Keratinocyte (primary cell): ENCODE measurements around the gene SFTPA2. TPM values are rescaled to one million over a fixed set of nuclear protein-coding genes. Genes with fewer than 3 reads are reported as not detected.
"Not testable (repeated sequence)": the region's sequence is repeated elsewhere in the genome, so short reads cannot be mapped to it uniquely, and the experiment has no call there.

Experiments used
- DNase-seq: peaks from one replicate; pipeline ENCODE4 v3.0.0-alpha.2; 2011; ENCODE audit warnings: low read depth, missing footprints, low spot score
- FAIRE-seq: peaks from 2 replicates; lab custom pipeline; 2011; peaks lifted over from hg19 to GRCh38; lab: Jason Lieb, UNC
- H2AFZ ChIP-seq: 2 replicates; pipeline ENCODE4 v1.6.0; 2012; ENCODE audit warnings: low read length, control low read depth, inconsistent platforms; ENCODE audit not compliant: control insufficient read depth
- H3K27ac ChIP-seq: 2 replicates; pipeline ENCODE4 v1.5.1; 2011; ENCODE audit warnings: low read length; ENCODE audit not compliant: control insufficient read depth, insufficient read depth
- H3K27me3 ChIP-seq: 3 replicates; pipeline ENCODE4 v1.6.0; 2011; ENCODE audit warnings: low read length; ENCODE audit not compliant: control insufficient read depth, insufficient read depth; ENCODE audit errors: extremely low read depth
- H3K36me3 ChIP-seq, 2 experiments: 2 replicates in 1 of 2; 3 replicates in 1 of 2; pipeline ENCODE4 v1.5.1; 2011; ENCODE audit warnings: low read length in 2 of 2, mild to moderate bottlenecking in 1 of 2; ENCODE audit not compliant: control insufficient read depth in 2 of 2, insufficient read depth in 2 of 2; ENCODE audit errors: extremely low read depth in 1 of 2
- H3K4me1 ChIP-seq: 3 replicates; pipeline ENCODE4 v1.5.1; 2011; ENCODE audit warnings: low read length; ENCODE audit not compliant: control insufficient read depth, insufficient read depth; ENCODE audit errors: extremely low read depth
- H3K4me2 ChIP-seq: 3 replicates; pipeline ENCODE4 v1.6.0; 2011; ENCODE audit warnings: low read depth, low read length; ENCODE audit not compliant: control insufficient read depth, insufficient read depth; ENCODE audit errors: extremely low read depth
- H3K4me3 ChIP-seq, 3 experiments: fragments of 200-600 bp in 1 of 3; sonication (generic) in 1 of 3; 2 replicates in 2 of 3; 3 replicates in 1 of 3; pipeline ENCODE4 v1.5.1; 2011 to 2016; ENCODE audit warnings: low read length in 3 of 3, mild to moderate bottlenecking in 3 of 3, control low read depth in 2 of 3, inconsistent platforms in 1 of 3, low read depth in 1 of 3, mixed read lengths in 1 of 3, mixed run types in 1 of 3, moderate library complexity in 1 of 3; ENCODE audit not compliant: control insufficient read depth in 2 of 3, insufficient read depth in 2 of 3; ENCODE audit errors: extremely low read depth in 1 of 3
- H3K79me2 ChIP-seq: 2 replicates; pipeline ENCODE4 v1.6.0; 2012; ENCODE audit warnings: low read length; ENCODE audit not compliant: control insufficient read depth, insufficient read depth
- H3K9ac ChIP-seq: 3 replicates; pipeline ENCODE4 v1.6.0; 2011; ENCODE audit warnings: low read length; ENCODE audit not compliant: control insufficient read depth, insufficient read depth; ENCODE audit errors: extremely low read depth
- H3K9me1 ChIP-seq: 3 replicates; pipeline ENCODE4 v1.6.0; 2011; ENCODE audit warnings: low read length; ENCODE audit not compliant: control insufficient read depth, insufficient read depth; ENCODE audit errors: extremely low read depth
- H3K9me3 ChIP-seq: 2 replicates; pipeline ENCODE4 v1.5.1; 2012; ENCODE audit warnings: low read depth, low read length; ENCODE audit not compliant: control insufficient read depth
- H4K20me1 ChIP-seq: 3 replicates; pipeline ENCODE4 v1.6.0; 2011; ENCODE audit warnings: low read length; ENCODE audit not compliant: control insufficient read depth, insufficient read depth; ENCODE audit errors: extremely low read depth
- EZH2 ChIP-seq: IDR thresholded peaks from one replicate; pipeline ENCODE4 v1.6.1; 2012; ENCODE audit warnings: inconsistent platforms, mild to moderate bottlenecking, low read length, moderate library complexity
- dilution Hi-C: fragments of 300-500 bp; cut with MboI; formaldehyde crosslinking; loops from one replicate; pipeline ENCODE4 v1.7.0; 2020; ENCODE audit warnings: low sequenced_read_pairs; ENCODE audit not compliant: extremely low pct_ligation_motif_present
- polyA plus RNA-seq, 5 experiments: library from polyadenylated mRNA; depleted of rRNA in 3 of 5; stranded (reverse) in 3 of 5; stranded (forward) in 1 of 5; unstranded in 1 of 5; fragments of >200 nt; gene quantifications; 1 replicate in 1 of 5; 2 replicates in 3 of 5; 3 replicates in 1 of 5; pipeline versions ENCODE4 v1.2.1 to v1.2.3, GENCODE V29; 2011 to 2012; ENCODE audit warnings: missing spikeins in 2 of 5, low read depth in 1 of 5, low replicate concordance in 1 of 5
- TF ChIP-seq, protein P1 (sequence below), 3 experiments: IDR thresholded peaks in 1 of 3; conservative IDR thresholded peaks in 1 of 3; optimal IDR thresholded peaks in 1 of 3; 2 replicates in 2 of 3; 3 replicates in 1 of 3; pipeline versions ENCODE3 to v1.5.1; 2011; ENCODE audit warnings: low read length in 3 of 3, mild to moderate bottlenecking in 3 of 3, moderate library complexity in 2 of 3, control low read depth in 1 of 3, inconsistent platforms in 1 of 3; ENCODE audit not compliant: insufficient read depth in 2 of 3; ENCODE audit errors: extremely low read depth in 1 of 3

Gene SFTPA2
- polyA plus RNA-seq, 1 donor (not counting 4 experiments of a cell fraction or from before 2014, with no cell fraction given), result not detected

DNA sequence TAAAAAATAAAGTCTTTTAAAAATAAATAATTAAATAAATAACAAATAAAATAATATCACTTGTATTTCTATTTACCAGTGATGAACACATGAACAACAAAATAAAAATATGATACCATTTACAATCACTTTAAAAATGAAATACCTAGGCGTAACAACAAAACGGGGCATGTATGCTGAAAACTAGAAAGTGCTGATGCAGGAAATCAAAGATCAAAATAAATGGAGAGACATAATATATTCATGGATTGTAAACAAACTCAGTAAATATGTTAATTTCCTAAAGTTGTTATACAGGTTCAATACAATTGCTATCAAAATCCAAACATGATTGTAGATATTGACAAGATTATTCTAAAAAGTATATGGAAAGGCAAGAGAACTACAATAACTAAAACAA is 19.2 kb upstream of the SFTPA2 start:
- Histone ChIP-seq H3K9ac (no peak overlapping the region), H3K36me3 (no peaks in the 10 kb centered on the region), H3K4me3 (no peak overlapping the region), H2AFZ (no peak overlapping the region), H3K27me3 (peaks cover 1% of the 10 kb centered on the region), H3K9me3 (no peaks in the 10 kb centered on the region), H3K4me1 (no peaks in the 10 kb centered on the region), H4K20me1 (no peaks in the 10 kb centered on the region), H3K4me2 (no peak overlapping the region), H3K79me2 (no peaks in the 10 kb centered on the region), H3K9me1 (no peaks in the 10 kb centered on the region), H3K27ac (no peak overlapping the region)
- FAIRE-seq (no peak), DNase-seq (no peak)
- TF ChIP-seq, protein P1, sequence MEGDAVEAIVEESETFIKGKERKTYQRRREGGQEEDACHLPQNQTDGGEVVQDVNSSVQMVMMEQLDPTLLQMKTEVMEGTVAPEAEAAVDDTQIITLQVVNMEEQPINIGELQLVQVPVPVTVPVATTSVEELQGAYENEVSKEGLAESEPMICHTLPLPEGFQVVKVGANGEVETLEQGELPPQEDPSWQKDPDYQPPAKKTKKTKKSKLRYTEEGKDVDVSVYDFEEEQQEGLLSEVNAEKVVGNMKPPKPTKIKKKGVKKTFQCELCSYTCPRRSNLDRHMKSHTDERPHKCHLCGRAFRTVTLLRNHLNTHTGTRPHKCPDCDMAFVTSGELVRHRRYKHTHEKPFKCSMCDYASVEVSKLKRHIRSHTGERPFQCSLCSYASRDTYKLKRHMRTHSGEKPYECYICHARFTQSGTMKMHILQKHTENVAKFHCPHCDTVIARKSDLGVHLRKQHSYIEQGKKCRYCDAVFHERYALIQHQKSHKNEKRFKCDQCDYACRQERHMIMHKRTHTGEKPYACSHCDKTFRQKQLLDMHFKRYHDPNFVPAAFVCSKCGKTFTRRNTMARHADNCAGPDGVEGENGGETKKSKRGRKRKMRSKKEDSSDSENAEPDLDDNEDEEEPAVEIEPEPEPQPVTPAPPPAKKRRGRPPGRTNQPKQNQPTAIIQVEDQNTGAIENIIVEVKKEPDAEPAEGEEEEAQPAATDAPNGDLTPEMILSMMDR (optimal IDR thresholded peaks at IDR 0.05 in 1 of 3, IDR thresholded peaks at IDR 0.05 in 1 of 3, conservative IDR thresholded peaks at IDR 0.05 in 1 of 3; ENCODE audit: extremely low read depth in 1 of 3, insufficient read depth in 2 of 3, low read length in 3 of 3), result no peak
- TF ChIP-seq EZH2, result no peak
- dilution Hi-C loops, result no loop called here

DNA sequence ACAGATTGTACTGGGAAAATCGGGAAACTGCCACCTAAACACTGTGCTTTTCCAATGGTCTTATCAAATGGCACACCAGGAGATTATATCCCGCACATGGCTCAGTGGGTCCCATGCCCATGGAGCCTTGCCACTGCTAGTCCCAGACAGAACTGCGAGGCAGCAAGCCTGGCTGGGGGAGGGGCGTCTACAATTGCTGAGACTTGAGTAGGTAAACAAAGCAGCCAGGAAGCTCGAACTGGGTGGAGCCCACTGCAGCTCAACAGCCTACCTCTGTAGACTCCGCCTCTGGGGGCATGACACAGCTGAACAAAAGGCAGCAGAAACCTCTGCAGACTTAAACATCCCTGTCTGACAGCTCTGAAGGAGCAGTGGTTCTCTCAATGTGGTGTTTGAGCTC is 10.4 kb upstream of the SFTPA2 start:
- FAIRE-seq, H3K9ac ChIP-seq, H3K27me3 ChIP-seq, H3K9me3 ChIP-seq, H3K36me3 ChIP-seq, H3K79me2 ChIP-seq, DNase-seq, H3K4me3 ChIP-seq, H3K4me1 ChIP-seq, H3K4me2 ChIP-seq, H2AFZ ChIP-seq, H4K20me1 ChIP-seq, H3K9me1 ChIP-seq, H3K27ac ChIP-seq, dilution Hi-C loops: not testable (repeated sequence)

DNA sequence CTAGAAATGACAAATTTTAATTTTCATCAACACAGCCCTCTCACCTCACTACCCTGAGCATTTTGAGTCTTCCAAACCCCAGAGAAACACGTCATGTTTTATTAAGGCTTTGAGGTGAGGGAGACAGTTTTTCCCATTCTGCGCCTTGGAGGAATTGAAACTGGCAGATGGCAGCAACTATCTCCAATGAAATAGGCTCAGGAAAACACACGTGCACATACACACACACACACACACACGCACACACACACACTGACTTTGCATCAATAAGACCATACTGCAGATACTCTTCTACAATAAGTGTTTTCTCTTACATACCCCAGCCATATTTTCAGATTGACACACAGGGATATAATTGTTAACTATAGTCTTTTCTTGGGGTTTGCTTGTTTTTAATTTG is 3.2 kb upstream of the SFTPA2 start:
- Histone ChIP-seq H3K36me3 (no peaks in the 10 kb centered on the region), H3K4me3 (no peak overlapping the region), H3K27me3 (peaks cover 9% of the 10 kb centered on the region), H3K4me2 (no peak overlapping the region), H3K9ac (no peak overlapping the region), H3K79me2 (no peaks in the 10 kb centered on the region), H3K9me1 (no peaks in the 10 kb centered on the region), H4K20me1 (no peaks in the 10 kb centered on the region), H2AFZ (no peak overlapping the region), H3K27ac (no peak overlapping the region), H3K9me3 (no peaks in the 10 kb centered on the region), H3K4me1 (no peaks in the 10 kb centered on the region)
- FAIRE-seq, result no peak
- dilution Hi-C loops, result no loop called here
- no peak for DNase-seq
- no peak for TF ChIP-seq EZH2
- TF ChIP-seq, protein P1 (optimal IDR thresholded peaks at IDR 0.05 in 1 of 3, IDR thresholded peaks at IDR 0.05 in 1 of 3, conservative IDR thresholded peaks at IDR 0.05 in 1 of 3; ENCODE audit: extremely low read depth in 1 of 3, insufficient read depth in 2 of 3, low read length in 3 of 3), result no peak
